HUES6 (cell line): ENCODE data around the gene FLT1.

Experiments used
- H3K27ac ChIP-seq: 2 replicates; pipeline ENCODE4 v1.7.0; 2013; ENCODE audit warnings: low read depth, mild to moderate bottlenecking, low read length, inconsistent platforms
- H3K27me3 ChIP-seq: 2 replicates; pipeline ENCODE4 v1.6.1; 2013; ENCODE audit warnings: low read length; ENCODE audit not compliant: control insufficient read depth, insufficient read depth
- H3K36me3 ChIP-seq: 2 replicates; pipeline ENCODE4 v1.6.1; 2013; ENCODE audit warnings: low read length; ENCODE audit not compliant: control insufficient read depth, insufficient read depth
- H3K4me1 ChIP-seq: 2 replicates; pipeline ENCODE4 v1.6.1; 2013; ENCODE audit warnings: low read length; ENCODE audit not compliant: control insufficient read depth, insufficient read depth
- H3K4me3 ChIP-seq: 2 replicates; pipeline ENCODE4 v1.5.1; 2013; ENCODE audit warnings: low read depth, low read length
- H3K9ac ChIP-seq: one replicate; pipeline ENCODE4 v1.6.1; 2013; ENCODE audit warnings: mild to moderate bottlenecking, low read length
- H3K9me3 ChIP-seq: 2 replicates; pipeline ENCODE4 v1.6.1; 2013; ENCODE audit warnings: low read depth, low read length; ENCODE audit not compliant: control insufficient read depth, insufficient read depth

FLT1 gene

DNA sequence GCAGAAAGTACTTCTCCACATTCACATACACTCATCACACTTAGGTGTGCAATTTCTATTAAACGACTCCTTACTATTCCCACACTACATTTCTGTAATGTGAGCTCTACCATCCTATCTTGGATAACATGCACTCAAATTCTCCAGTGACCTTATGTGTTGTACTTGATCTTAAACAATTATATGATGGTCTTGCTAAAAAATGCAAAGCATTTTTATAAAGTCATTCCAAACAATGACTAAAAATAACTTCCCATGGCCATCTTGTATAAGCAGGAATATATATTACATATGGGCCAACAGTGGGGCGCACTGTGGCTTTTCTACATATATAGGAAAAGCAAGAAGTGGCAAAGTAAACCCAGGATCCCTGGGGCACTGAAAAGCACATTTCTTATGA, 155.5 kb downstream of the FLT1 start:
- no peak overlapping the region for H3K4me3 ChIP-seq
- no peak overlapping the region for H3K27ac ChIP-seq
- no peak overlapping the region for H3K9ac ChIP-seq
- H3K9me3 ChIP-seq, result no peaks in the 10 kb centered on the region
- H3K27me3 ChIP-seq, result no peaks in the 10 kb centered on the region
- H3K36me3 ChIP-seq, result no peaks in the 10 kb centered on the region
- H3K4me1 ChIP-seq, result peaks cover 6% of the 10 kb centered on the region; the same call in 1 of the 2 replicates

DNA sequence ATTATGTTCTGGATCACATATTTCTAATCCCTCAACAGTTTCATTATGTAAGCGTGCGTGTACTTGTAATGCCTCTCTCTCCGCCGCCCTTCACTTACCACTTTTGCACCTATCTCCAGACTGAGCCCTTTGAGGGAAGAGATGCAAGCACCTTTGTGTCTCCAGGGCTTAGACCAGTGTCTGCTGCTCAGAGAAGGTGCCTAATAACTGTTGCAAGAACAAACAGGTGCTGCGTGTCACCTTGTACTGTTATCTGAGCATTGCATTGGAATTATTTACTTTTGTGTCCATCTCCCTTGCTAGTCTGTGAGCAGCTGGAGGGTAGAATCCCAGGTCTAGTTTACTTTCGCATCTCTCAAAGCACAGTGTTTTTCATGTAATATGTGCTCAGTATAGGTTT, 156.2 kb downstream of the FLT1 start:
- Histone ChIP-seq H3K4me1 (peaks cover 6% of the 10 kb centered on the region; the same call in 1 of the 2 replicates), H3K27ac (no peak overlapping the region), H3K4me3 (no peak overlapping the region), H3K27me3 (no peaks in the 10 kb centered on the region), H3K36me3 (no peaks in the 10 kb centered on the region), H3K9me3 (no peaks in the 10 kb centered on the region), H3K9ac (no peak overlapping the region)

DNA sequence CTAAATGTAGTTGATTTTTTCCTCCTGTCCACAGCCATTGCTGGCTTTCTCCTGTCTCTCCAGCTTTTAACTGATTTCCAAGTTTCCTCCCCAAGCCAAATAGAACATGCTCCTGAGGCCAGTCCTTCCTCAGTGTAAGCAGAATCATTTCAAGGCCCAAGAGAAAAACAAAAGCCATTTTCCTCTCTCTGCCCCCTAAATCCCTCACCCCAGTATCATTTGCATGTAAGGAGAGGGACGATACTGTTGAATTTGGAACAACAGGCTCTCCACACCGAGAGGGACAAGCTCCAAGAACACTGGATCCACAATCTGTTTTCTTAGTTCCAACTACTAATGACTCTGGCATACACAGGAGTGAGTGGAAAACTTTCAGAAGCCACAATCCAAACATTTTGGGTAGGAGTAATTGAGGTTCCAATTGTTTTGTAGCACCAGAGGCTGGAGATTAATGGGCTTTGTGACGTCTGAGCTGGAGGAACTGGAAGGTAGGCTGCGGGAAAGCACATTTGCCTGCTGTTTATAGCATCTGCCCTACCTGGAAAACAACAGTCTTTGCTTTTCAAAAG, 156.8 kb downstream of the FLT1 start:
- Histone ChIP-seq H3K27ac (no peak overlapping the region), H3K27me3 (no peaks in the 10 kb centered on the region), H3K4me1 (peaks cover 6% of the 10 kb centered on the region; the same call in 1 of the 2 replicates), H3K4me3 (no peak overlapping the region), H3K9ac (no peak overlapping the region), H3K9me3 (no peaks in the 10 kb centered on the region), H3K36me3 (no peaks in the 10 kb centered on the region)

DNA sequence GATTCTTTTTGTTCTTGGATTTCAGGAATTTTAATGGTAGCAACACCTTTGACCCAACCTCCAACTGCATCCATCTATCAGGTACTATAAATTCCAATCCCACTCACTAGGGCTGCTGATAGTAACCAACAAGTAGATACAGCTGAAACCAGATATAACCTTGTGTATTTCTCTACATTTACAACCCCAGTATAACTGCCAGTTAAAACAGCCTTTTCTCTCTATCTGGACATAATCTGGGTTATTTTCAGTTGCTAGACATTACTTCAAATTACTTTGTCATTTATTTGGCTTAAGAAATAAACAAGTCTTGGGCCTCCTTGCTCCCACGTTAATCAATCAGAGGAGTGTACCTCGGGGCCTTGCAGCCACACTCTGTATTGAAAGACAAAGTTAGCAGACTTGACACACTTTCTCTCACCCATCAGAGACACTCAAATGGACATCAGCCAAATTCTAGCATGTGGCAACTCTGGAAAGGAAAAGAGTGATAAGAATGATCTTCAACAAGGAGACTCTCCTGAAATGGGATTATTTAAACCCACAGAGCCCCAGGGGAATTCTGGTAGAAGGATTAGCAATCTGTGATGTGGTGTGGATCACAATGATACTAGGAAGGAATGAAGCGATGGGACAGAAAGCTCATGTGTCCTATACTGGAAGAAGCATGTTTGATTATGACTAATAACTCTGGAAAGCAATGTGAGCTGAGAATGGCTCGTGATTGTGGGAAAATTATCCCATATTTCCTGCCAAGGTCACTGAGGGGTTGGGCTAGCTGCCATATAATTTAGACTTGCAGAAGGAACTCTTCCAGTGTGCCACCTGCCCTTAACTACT, 157.5 kb downstream of the FLT1 start:
- H3K27me3 ChIP-seq, result no peaks in the 10 kb centered on the region
- no peaks in the 10 kb centered on the region for H3K9me3 ChIP-seq
- peaks cover 6% of the 10 kb centered on the region; the same call in 1 of the 2 replicates for H3K4me1 ChIP-seq
- peaks cover 3% of the 10 kb centered on the region; the same call in 1 of the 2 replicates for H3K36me3 ChIP-seq
- H3K9ac ChIP-seq, result no peak overlapping the region
- no peak overlapping the region for H3K4me3 ChIP-seq
- H3K27ac ChIP-seq, result no peak overlapping the region

DNA sequence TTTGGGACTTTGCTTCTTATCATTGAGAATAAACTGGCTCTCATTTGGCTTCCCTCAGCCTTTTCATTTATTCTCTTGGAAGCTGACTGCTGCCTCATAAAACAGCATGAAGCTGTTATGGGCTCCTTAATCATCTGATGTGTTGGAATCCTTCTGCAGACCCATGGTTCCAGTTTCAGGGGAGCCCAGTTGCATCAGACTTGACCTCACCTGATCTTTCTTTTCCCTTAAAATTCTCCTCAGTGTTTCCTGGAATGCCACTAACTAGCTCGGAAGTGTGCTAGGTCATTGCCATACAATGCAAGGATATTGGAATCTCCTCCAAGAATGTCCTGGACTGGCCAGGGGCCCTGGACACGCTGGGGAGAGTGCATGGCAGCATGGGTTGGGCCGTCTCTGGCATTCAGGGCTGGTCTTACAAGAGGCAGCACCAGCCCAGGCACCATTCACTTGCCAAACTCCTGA, 158.7 kb downstream of the FLT1 start:
- Histone ChIP-seq H3K36me3 (peaks cover 5% of the 10 kb centered on the region; the same call in 1 of the 2 replicates), H3K9me3 (no peaks in the 10 kb centered on the region), H3K4me3 (no peak overlapping the region), H3K9ac (no peak overlapping the region), H3K27ac (no peak overlapping the region), H3K27me3 (no peaks in the 10 kb centered on the region), H3K4me1 (peaks cover 6% of the 10 kb centered on the region; the same call in 1 of the 2 replicates)

DNA sequence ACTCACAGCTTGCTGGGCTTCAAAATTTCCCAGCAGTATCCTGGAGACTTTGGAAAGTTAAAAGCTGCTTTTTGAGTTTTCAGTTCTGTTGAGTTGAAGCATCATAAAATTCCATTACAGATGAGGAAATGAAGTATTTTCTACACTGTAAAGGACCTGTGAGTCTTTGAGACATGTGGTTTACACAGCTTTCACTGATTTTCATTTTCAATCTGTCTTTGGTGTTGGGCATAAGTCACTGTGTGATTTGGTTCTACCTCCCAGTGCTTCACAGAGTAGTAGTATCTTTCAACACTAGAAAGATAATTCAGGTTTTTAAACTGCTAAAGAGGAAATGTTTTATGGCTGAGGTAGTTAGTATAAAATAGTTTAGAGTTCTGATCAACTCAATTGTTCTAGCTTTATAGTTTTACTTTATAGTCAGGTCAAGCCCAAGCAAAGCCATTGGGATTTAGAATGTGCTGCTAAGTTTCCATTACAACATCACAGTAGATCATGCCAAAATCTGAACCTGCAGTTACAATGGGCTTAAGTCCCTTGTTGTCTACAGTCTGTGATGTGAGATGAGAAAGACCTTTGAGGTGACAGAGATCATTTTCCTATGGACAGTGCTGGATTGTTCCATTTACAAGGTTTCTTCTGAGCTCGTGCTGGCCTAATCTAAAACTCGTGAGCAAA, 161.6 kb downstream of the FLT1 start:
- peaks cover 4% of the 10 kb centered on the region; the same call in 1 of the 2 replicates for H3K4me1 ChIP-seq
- H3K27ac ChIP-seq, result no peak overlapping the region
- no peak overlapping the region for H3K9ac ChIP-seq
- no peaks in the 10 kb centered on the region for H3K27me3 ChIP-seq
- H3K4me3 ChIP-seq, result no peak overlapping the region
- peaks cover 7% of the 10 kb centered on the region; the same call in 1 of the 2 replicates for H3K36me3 ChIP-seq
- no peaks in the 10 kb centered on the region for H3K9me3 ChIP-seq

DNA sequence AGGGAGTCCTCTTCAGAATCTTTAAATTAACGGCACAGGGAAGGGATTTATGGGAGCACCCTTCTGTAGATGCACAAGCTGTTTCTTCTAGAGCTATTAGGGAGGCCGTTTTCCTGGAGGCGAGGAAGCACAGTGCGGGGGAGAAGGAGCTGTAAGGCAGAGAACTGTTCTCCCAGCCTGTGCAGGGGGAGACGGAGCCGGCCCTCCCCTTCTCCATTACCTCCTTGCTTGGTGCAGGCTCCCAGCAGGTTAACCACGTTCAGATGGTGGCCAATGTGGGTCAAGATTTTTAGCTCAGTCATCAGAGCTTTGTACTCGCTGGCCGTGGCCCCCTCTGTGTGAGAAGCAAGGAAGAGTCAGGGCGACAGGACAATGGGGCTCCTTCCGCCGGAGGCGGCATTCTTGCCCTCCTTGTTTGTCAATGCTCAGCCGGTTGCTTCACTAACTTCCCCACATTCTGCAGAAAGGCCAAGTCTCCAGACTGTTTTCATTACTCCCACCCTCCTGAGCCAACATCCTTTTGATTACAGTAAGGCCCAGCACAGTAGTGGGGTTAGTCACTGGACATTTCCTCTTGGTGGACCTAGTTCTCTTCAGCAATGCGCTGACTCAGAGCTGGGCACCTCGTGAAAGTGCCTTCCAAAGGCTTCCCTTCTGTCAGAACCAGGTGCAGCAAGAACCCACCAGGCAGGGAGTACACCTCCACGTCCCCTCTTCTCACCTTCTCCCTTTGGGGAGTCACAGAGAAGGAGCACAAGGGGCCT, 165.4 kb downstream of the FLT1 start:
- H3K9me3 ChIP-seq, result no peaks in the 10 kb centered on the region
- no peak overlapping the region for H3K9ac ChIP-seq
- H3K36me3 ChIP-seq, result peaks cover 7% of the 10 kb centered on the region; the same call in 1 of the 2 replicates
- no peak overlapping the region for H3K4me3 ChIP-seq
- H3K27ac ChIP-seq, result no peak overlapping the region
- no peaks in the 10 kb centered on the region for H3K27me3 ChIP-seq
- peaks cover 4% of the 10 kb centered on the region; the same call in 1 of the 2 replicates for H3K4me1 ChIP-seq

GRCh38 chr13:28328271-28328607, 166.7 kb downstream of the FLT1 start:
- no peak overlapping the region for H3K4me3 ChIP-seq
- no peak overlapping the region for H3K9ac ChIP-seq
- peaks cover 7% of the 10 kb centered on the region; the same call in 1 of the 2 replicates for H3K36me3 ChIP-seq
- no peaks in the 10 kb centered on the region for H3K9me3 ChIP-seq
- H3K4me1 ChIP-seq, result peaks cover 7% of the 10 kb centered on the region; the same call in 1 of the 2 replicates
- no peaks in the 10 kb centered on the region for H3K27me3 ChIP-seq
- H3K27ac ChIP-seq, result no peak overlapping the region

DNA sequence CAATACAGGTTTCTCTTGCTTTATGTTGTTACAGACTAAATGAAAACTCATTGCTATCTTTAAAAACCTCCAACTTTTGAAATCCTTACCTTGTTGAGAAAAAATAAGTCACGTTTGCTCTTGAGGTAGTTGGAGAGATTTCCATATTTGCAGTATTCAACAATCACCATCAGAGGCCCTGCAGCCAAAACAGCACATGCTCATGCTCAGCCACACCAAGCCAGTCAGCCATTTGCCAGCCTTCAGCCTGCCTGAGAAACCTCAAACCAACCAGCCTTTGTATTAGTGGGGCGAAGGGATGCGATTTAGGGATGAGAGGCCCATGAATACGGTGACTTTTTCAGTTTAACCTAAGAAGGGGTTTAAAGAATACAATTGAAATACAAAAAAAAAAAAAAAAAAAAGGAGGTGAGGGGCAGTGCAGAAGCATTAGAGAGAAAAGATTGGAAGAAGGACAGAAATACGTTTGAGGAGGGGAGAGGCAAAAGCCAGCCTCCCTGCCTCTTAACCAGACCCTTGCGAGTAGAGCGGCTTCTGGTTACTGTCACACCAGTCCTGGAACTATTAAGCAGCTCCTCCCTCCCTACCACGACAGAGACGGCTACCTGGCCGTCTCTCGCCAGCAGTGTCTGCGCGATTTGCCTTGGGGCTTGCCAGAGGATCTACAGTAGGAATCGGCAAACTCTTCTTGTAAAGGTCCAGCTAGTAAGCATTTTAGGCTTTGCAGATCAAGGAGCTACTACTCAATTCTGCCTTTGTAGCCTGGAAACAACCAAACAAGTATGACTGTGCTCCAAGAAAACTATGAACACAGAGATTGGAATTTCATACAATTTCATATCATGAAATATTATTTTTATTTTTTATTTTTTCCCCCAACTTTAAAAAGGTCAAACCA, 167.3 kb downstream of the FLT1 start:
- Histone ChIP-seq H3K4me1 (peaks cover 7% of the 10 kb centered on the region; the same call in 1 of the 2 replicates), H3K27ac (no peak overlapping the region), H3K36me3 (peaks cover 7% of the 10 kb centered on the region; the same call in 1 of the 2 replicates), H3K4me3 (no peak overlapping the region), H3K27me3 (no peaks in the 10 kb centered on the region), H3K9me3 (no peaks in the 10 kb centered on the region), H3K9ac (no peak overlapping the region)

GRCh38 chr13:28326056-28326455, 168.9 kb downstream of the FLT1 start:
- Histone ChIP-seq H3K4me3 (no peak overlapping the region), H3K27ac (no peak overlapping the region), H3K9ac (no peak overlapping the region), H3K36me3 (0 out of 2 replicates have a peak, but pooled peaks cover 3% of the 10 kb centered on the region), H3K9me3 (no peaks in the 10 kb centered on the region), H3K27me3 (no peaks in the 10 kb centered on the region), H3K4me1 (0 out of 2 replicates have a peak, but pooled peaks cover 7% of the 10 kb centered on the region)
